ENCODE data around the gene KRT6B. TPM values are rescaled to one million over a fixed set of nuclear protein-coding genes. Genes with fewer than 3 reads are reported as not detected.

The KRT6B gene
- total and polyA plus RNA-seq, 2 of the 8 experiments (the other 6 are each of a cell fraction or from before 2014, with no cell fraction given) = not detected

GRCh38 chr12:52419656-52420055 is 32.3 kb downstream of the KRT6B start:
- no peak for DNase-seq (ENCODE audit: low read depth in 1 of 2, low spot score in 2 of 2)
- POLR2A ChIA-PET (ENCODE audit: partially characterized antibody) = no interaction called here
- TF ChIP-seq ASH2L (IDR thresholded peaks at IDR 0.05; ENCODE audit: low read length) = no peak
- TF ChIP-seq MAFK (IDR thresholded peaks at IDR 0.05; ENCODE audit: low read depth, low read length) = no peak
- TF ChIP-seq CREB1 (IDR thresholded peaks at IDR 0.05) = no peak
- no peak for TF ChIP-seq RXRA (IDR thresholded peaks at IDR 0.05; ENCODE audit: insufficient read depth, low read depth, low read length)
- no peak for TF ChIP-seq ATF2 (IDR thresholded peaks at IDR 0.05; ENCODE audit: low read length)
- TF ChIP-seq SP2 (IDR thresholded peaks at IDR 0.05; ENCODE audit: low read length) = no peak
- TF ChIP-seq SAP30 (IDR thresholded peaks at IDR 0.05; ENCODE audit: insufficient read depth, insufficient replicate concordance, low read length) = no peak
- no peak for TF ChIP-seq NANOG (IDR thresholded peaks at IDR 0.05; ENCODE audit: insufficient read depth, low read depth, low read length, poor library complexity, severe bottlenecking)
- TF ChIP-seq CBX8 (IDR thresholded peaks at IDR 0.05; ENCODE audit: borderline replicate concordance, low read depth, low read length) = no peak
- TF ChIP-seq TEAD4 (IDR thresholded peaks at IDR 0.05; ENCODE audit: low read depth, low read length) = no peak
- no peak for TF ChIP-seq HDAC2 (IDR thresholded peaks at IDR 0.05; ENCODE audit: borderline replicate concordance in 1 of 2, low read depth in 2 of 2, low read length in 2 of 2)
- no peak for TF ChIP-seq HDAC6 (IDR thresholded peaks at IDR 0.05; ENCODE audit: low read depth, low read length)
- TF ChIP-seq SRF (IDR thresholded peaks at IDR 0.05; ENCODE audit: low read depth, low read length) = no peak

More at GRCh38 chr12:52419656-52420055, 32.3 kb downstream of the KRT6B start:
- H3K27ac ChIP-seq (ENCODE audit: low read depth, low read length) = no peak overlapping the region
- no peak overlapping the region for H3K9ac ChIP-seq (replicated peaks in 1 of 4; ENCODE audit: extremely low read depth in 1 of 4, low read depth in 3 of 4, low read length in 3 of 4)
- H3K9me3 ChIP-seq (ENCODE audit: insufficient read depth in 2 of 2, low read depth in 1 of 2, low read length in 1 of 2) = no peaks in the 10 kb centered on the region
- H3K79me1 ChIP-seq (ENCODE audit: low read depth, low read length) = no peaks in the 10 kb centered on the region
- CTCF ChIA-PET (ENCODE audit: partially characterized antibody) = interaction anchor here (0.9 to 1.8 kb wide), 2 partner anchors 56 to 88 kb away, joined by 4 read pairs; no protein-coding TSS in a partner anchor
- H4K91ac ChIP-seq (replicated peaks; ENCODE audit: insufficient read length, low read length) = no peak overlapping the region
- H4K8ac ChIP-seq (ENCODE audit: extremely low read depth, insufficient read depth, low read length) = no peak overlapping the region
- no peak overlapping the region for H3K4ac ChIP-seq (replicated peaks; ENCODE audit: insufficient read length, low read depth, low read length)
- no peaks in the 10 kb centered on the region for H3K79me2 ChIP-seq (ENCODE audit: control insufficient read depth in 1 of 2, insufficient read depth in 2 of 2, low read length in 2 of 2)
- H3K23ac ChIP-seq (ENCODE audit: insufficient read length) = no peak overlapping the region
- H3K27me3 ChIP-seq (replicated peaks in 1 of 4; ENCODE audit: control insufficient read depth in 3 of 4, extremely low read depth in 1 of 4, insufficient read depth in 3 of 4, low read length in 3 of 4) = no peaks in the 10 kb centered on the region
- no peaks in the 10 kb centered on the region for H4K20me1 ChIP-seq (replicated peaks in 1 of 2; ENCODE audit: control insufficient read depth in 1 of 2, insufficient read depth in 2 of 2, low read length in 2 of 2)
- H2AK5ac ChIP-seq (ENCODE audit: low read depth, low read length) = no peak overlapping the region
- no peak overlapping the region for H2BK5ac ChIP-seq (ENCODE audit: low read depth, low read length)
- WGBS, 2 experiments (ENCODE audit: extremely low coverage in 1 of 2, insufficient coverage in 1 of 2, insufficient read length in 1 of 2, insufficient replicate concordance in 2 of 2, low coverage in 1 of 2, low lambda C conversion rate in 2 of 2, missing lambda C conversion rate in 1 of 2) = 80% methylated on average over 1 of the region's 1 CpG; no CpG with 5 or more reads in 1 of the 2 experiments
- no peaks in the 10 kb centered on the region; the same call in 1 of the 2 replicates for H3K23me2 ChIP-seq (ENCODE audit: low read depth, low read length)
- no peak overlapping the region for H2BK120ac ChIP-seq (replicated peaks; ENCODE audit: low read depth, low read length)
- H2AFZ ChIP-seq (ENCODE audit: low read length) = no peak overlapping the region
- no peak overlapping the region for H3K4me2 ChIP-seq (ENCODE audit: insufficient read depth in 1 of 2, low read depth in 2 of 2, low read length in 2 of 2)
- H3K4me1 ChIP-seq (replicated peaks in 1 of 4; ENCODE audit: control insufficient read depth in 3 of 4, insufficient read depth in 4 of 4, low read length in 3 of 4) = no peaks in the 10 kb centered on the region; a peak in 2 of 7 replicates
- H3K56ac ChIP-seq (replicated peaks; ENCODE audit: insufficient read length, low read depth, low read length) = no peak overlapping the region
- no peak for FAIRE-seq
- H2BK12ac ChIP-seq (ENCODE audit: low read depth, low read length) = no peak overlapping the region
- H4K5ac ChIP-seq (ENCODE audit: insufficient read length, low read depth, low read length) = no peak overlapping the region
- H3K4me3 ChIP-seq (ENCODE audit: extremely low read depth in 1 of 4, insufficient read depth in 2 of 4, low read depth in 3 of 4, low read length in 4 of 4) = no peak overlapping the region
- H3K36me3 ChIP-seq (ENCODE audit: control insufficient read depth in 2 of 4, insufficient read depth in 4 of 4, low read length in 3 of 4) = no peaks in the 10 kb centered on the region
- no peak overlapping the region for H3K18ac ChIP-seq (ENCODE audit: extremely low read depth, low read length)
- no peak overlapping the region for H3K14ac ChIP-seq (ENCODE audit: insufficient read length)
- no peak overlapping the region for H2BK20ac ChIP-seq (ENCODE audit: low read length)
- H2BK15ac ChIP-seq (ENCODE audit: low read length) = no peak overlapping the region
